ENCODE results near the gene CPT1A. TPM values are rescaled to one million over a fixed set of nuclear protein-coding genes. Genes with fewer than 3 reads are reported as not detected.

Gene CPT1A
- polyA plus RNA-seq, 1 experiment, result 29.8 TPM

DNA sequence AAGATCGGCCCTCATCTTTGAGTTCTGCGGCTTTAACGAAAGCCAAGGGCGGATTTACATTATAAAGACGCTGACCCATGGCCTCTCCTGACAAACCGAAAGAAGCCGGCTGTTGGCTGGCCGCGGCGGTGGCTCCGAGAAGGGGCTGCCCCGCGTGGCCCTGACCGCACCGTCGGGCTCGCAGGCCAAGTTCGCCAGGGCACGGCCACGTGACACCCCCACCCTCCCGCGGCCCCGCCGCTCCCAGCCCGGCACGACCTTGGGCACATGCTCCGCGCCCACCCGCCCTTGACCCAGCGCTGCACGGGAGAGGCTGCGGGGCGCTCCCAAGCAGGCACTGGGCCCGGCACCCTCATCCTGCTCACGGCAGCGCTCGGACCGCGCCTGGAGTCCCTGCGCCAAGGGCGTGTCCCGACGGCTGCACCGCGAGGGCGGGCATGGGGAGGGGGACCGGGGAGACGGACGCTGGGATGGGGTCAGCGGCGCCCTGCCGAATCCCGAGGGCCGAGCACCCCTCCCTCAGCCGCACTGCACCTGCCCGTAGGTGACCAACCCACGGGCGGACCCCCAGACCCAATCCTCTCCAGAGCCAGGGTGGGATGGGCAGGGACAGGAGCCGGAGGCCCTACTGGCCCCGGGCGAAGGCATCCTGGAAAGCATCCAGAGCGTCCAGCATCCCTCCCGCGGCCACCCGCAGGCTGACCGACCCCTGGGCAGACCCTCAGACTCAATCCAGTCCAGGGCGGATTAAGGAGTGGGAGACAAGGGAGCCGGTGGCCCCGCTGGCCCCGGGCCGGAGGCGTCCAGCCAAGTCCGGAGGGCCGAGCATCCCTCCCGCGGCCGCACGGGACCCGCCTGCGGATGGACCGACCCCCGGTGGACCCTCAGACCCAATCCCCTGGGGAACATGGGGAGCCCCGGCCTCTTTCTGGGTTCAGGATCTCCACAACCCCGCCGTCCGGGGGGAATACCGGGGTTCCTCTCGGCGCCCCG is 759 bp downstream of the CPT1A start:
- CTCF ChIA-PET, result interaction anchor here (1.4 kb wide), 1 partner anchor 49 kb away, joined by 5 read pairs; no protein-coding TSS in a partner anchor
- POLR2A ChIA-PET, result no interaction called here
- DNase-seq (ENCODE audit: low read depth), result no peak
- TF ChIP-seq, protein P1, sequence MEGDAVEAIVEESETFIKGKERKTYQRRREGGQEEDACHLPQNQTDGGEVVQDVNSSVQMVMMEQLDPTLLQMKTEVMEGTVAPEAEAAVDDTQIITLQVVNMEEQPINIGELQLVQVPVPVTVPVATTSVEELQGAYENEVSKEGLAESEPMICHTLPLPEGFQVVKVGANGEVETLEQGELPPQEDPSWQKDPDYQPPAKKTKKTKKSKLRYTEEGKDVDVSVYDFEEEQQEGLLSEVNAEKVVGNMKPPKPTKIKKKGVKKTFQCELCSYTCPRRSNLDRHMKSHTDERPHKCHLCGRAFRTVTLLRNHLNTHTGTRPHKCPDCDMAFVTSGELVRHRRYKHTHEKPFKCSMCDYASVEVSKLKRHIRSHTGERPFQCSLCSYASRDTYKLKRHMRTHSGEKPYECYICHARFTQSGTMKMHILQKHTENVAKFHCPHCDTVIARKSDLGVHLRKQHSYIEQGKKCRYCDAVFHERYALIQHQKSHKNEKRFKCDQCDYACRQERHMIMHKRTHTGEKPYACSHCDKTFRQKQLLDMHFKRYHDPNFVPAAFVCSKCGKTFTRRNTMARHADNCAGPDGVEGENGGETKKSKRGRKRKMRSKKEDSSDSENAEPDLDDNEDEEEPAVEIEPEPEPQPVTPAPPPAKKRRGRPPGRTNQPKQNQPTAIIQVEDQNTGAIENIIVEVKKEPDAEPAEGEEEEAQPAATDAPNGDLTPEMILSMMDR (IDR thresholded peaks at IDR 0.05; ENCODE audit: insufficient read depth, low read depth, low read length), result no peak
- Histone ChIP-seq H3K4me3 (ENCODE audit: low read depth, low read length) (peak overlapping the region; percentile 73), H3K27me3 (ENCODE audit: control insufficient read depth, insufficient read depth, low read length) (peaks cover 3% of the 10 kb centered on the region), H3K36me3 (ENCODE audit: control insufficient read depth, insufficient read depth, low read length) (no peaks in the 10 kb centered on the region)

DNA sequence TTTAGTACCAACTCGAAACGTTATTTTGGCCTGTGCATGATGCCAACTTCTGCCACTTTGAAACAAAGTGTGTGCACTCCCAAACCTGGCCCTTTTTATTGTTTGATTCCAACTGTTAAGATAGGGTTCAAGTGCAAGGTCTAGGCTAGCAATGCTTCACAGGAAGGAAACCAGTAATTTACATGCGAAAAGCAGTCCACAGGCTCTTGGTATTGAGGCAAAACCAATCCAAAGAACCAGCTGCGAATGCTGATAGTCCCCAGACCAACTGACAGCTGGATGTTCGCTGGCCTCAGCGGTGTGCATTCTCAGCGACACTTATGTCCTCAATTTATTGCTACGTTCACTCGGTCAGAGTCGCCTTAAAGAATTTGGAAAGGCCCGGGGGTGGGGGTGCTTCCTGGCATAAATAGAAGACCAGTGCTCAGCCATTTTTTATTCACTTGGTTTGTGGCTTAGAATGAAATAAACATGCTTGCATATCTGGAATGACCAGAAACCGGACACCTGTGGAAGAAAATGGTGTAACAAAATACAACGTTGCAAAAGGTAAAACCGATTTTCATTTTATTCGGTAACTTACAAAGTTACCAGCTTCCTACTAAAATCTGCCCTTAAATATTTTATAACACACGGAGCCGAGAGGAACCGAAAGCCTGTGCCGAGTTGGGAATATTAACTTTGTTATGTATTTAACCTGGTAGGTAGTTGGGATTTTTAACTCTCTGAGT is 1.6 kb downstream of the CPT1A start:
- H3K4me3 ChIP-seq (ENCODE audit: low read depth, low read length), result peak overlapping the region; percentile 73
- DNase-seq (ENCODE audit: low read depth), result no peak
- no peaks in the 10 kb centered on the region for H3K27me3 ChIP-seq (ENCODE audit: control insufficient read depth, insufficient read depth, low read length)
- TF ChIP-seq, protein P1 (IDR thresholded peaks at IDR 0.05; ENCODE audit: insufficient read depth, low read depth, low read length), result no peak
- no peaks in the 10 kb centered on the region for H3K36me3 ChIP-seq (ENCODE audit: control insufficient read depth, insufficient read depth, low read length)
- POLR2A ChIA-PET, result no interaction called here
- CTCF ChIA-PET, result no interaction called here

DNA sequence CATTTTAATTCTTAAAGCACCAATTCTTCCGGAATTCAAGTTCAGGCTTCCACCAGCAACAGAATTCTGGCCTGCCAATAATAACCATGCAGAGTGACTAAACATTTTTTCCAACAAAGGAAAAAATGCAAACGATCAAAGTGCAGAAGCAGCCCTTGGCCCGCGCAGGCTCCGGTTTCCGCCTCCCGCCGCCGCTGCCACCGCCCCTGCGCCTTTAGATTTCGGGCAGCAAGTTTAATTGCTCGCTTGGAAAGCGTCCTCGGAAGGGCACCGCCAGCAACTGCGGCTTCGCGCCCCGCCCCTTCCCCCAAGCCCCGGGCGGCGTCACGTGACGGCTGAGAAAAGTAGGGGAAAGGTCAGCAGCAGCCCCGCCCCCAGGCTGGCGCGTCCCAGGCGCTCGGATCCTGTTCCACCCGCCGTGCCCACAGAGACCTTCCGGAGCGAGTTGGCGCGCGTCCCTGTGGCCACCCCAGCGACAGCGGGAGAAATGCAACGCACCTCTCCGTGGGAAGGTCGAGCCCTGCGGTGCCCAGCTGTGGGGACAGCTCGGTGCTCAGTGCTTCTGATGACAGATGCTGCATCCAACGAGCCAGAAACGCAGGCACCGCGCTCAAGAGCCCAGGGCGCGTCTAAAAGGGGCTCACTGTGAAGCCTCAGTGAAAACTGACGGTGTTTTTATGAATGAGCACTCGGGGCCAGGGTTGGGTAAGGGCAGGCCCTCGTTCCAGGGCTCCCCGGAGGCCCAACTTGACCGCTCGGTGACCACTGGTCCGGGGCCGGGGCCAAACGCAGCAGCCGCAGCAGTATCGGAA is 2.5 kb downstream of the CPT1A start:
- no peaks in the 10 kb centered on the region for H3K36me3 ChIP-seq (ENCODE audit: control insufficient read depth, insufficient read depth, low read length)
- TF ChIP-seq, protein P1 (IDR thresholded peaks at IDR 0.05; ENCODE audit: insufficient read depth, low read depth, low read length), result no peak
- DNase-seq (ENCODE audit: low read depth), result peak; percentile 70
- no peaks in the 10 kb centered on the region for H3K27me3 ChIP-seq (ENCODE audit: control insufficient read depth, insufficient read depth, low read length)
- CTCF ChIA-PET, result interaction anchor here (1.6 kb wide), 1 partner anchor 51 kb away, joined by 5 read pairs; no protein-coding TSS in a partner anchor
- peak overlapping the region; percentile 73 for H3K4me3 ChIP-seq (ENCODE audit: low read depth, low read length)
- POLR2A ChIA-PET, result interaction anchor here (0.6 kb wide), 1 partner anchor 820 kb away, joined by 9 read pairs; no protein-coding TSS in a partner anchor

DNA sequence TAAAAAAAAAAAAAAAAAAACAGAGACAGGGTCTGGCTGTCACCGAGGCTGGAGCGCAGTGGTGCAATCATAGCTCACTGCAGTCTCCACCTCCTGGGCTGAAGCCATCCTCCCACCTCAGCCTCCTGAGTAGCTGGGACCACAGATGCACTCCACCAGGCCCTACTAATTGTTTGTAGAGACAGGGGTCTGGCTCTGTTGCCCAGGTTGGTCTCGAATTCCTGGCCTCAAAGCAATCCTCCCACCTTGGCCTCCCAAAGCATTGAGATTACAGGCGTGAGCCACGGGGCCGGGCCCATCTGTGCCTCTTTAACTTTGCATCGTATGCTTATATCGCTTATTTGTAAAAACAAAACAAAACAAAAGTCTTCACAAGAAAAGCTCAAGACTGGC is 3.1 kb downstream of the CPT1A start:
- no peak for DNase-seq (ENCODE audit: low read depth)
- H3K4me3 ChIP-seq (ENCODE audit: low read depth, low read length), result peak overlapping the region; percentile 73
- no peaks in the 10 kb centered on the region for H3K27me3 ChIP-seq (ENCODE audit: control insufficient read depth, insufficient read depth, low read length)
- TF ChIP-seq, protein P1 (IDR thresholded peaks at IDR 0.05; ENCODE audit: insufficient read depth, low read depth, low read length), result no peak
- ChIA-PET POLR2A (interaction anchor here (0.6 kb wide), 1 partner anchor 821 kb away, joined by 9 read pairs; no protein-coding TSS in a partner anchor), CTCF (interaction anchor here (0.6 to 1.6 kb wide), 3 partner anchors 51 to 805 kb away, joined by 3 to 5 read pairs (median 3); no protein-coding TSS in a partner anchor)
- no peaks in the 10 kb centered on the region for H3K36me3 ChIP-seq (ENCODE audit: control insufficient read depth, insufficient read depth, low read length)
